Activated T-helper 1 cell treated with anti-CD3 and anti-CD28 coated beads, Interleukin-2, amount 50 U/mL, for 16 hours (primary cell): ENCODE results near the gene KIF2C.
"Not testable (repeated sequence)": the region's sequence is repeated elsewhere in the genome, so short reads cannot be mapped to it uniquely, and the experiment has no call there.

Source experiments
- DNase-seq, 2 donors: peaks; one replicate each; pipeline ENCODE4 v3.0.0-alpha.2; 2020; ENCODE audit warnings: low read depth in 1 of 2, low spot score in 1 of 2

KIF2C gene

DNA sequence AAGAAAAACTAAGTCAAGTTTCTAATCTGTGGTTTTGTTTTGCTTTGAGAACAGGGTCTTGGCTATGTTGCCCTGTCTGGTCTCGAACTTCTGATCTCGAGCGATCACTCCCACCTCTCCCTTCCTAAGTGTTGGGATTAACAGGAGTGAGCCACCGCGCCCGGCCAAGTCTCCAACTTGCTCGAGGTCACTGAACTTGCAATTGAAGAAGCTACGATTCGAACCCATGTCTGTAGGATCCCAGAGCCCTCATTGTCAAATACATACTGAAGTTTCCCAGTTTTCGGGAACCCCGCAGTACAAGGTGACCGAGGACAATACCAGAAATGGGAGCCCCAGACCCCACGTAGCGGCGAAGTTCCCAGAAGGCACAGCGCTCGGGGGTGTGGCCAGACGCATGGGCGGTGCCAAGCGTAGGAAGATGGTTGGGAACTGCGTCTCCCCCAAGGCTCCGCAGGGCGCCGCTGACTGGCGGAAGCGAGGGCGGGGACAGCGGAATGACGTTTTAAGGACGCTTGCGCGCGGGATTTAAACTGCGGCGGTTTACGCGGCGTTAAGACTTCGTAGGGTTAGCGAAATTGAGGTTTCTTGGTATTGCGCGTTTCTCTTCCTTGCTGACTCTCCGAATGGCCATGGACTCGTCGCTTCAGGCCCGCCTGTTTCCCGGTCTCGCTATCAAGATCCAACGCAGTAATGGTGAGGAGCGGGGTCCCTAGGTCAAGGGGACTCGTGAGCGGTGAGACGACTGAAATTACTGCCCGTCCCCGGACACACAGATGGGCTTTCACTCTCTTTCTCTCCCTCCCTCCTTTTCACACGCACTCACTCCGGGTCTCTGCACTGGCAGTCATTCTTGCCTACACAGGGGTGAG is at the start of gene KIF2C:
Gene KIF2C, plus strand, starts transcription at position 531 of the 872 bp plus-strand sequence. Its CDS starts 96 bp downstream, at position 627.
- peak; percentile 93 to 94 for DNase-seq

DNA sequence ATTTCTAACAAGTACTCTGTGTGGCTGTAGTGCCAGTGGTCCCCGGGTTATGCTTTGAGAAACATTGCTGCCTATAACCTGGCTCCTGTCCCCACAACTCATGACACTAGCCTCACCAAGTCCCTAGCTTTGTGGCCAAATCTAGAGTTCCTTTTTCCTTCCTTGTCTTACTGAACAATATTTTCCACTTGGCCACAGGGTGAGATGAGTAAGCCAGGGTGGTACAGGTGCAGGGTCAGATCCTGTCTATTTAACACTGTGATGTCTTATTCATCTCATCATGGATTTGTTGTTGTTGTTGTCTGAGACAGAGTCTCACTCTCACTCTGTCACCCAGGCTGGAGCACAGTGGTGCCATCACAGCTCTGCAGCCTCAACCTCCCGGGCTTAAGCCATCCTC is 46.5 kb upstream of the KIF2C start:
- DNase-seq = no peak

DNA sequence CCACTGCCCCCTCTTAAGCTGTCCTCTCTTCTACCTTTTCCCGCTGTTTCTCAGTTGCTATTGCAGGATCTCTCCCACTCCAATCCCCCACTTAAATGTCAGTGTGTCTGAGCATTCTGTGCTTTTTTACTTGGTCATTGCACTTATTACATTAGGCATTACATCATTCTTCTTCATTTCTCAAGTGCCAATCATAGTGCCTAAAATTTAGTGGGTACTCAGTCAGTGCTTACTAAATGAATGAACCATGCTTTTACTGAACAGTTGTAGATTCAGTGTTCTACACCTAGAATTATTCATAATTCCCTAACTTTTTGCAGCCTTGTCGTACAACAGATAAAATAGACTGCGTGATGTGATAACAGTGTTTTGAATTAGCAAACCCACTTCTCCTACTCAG is 45.7 kb upstream of the KIF2C start:
- no peak for DNase-seq

DNA sequence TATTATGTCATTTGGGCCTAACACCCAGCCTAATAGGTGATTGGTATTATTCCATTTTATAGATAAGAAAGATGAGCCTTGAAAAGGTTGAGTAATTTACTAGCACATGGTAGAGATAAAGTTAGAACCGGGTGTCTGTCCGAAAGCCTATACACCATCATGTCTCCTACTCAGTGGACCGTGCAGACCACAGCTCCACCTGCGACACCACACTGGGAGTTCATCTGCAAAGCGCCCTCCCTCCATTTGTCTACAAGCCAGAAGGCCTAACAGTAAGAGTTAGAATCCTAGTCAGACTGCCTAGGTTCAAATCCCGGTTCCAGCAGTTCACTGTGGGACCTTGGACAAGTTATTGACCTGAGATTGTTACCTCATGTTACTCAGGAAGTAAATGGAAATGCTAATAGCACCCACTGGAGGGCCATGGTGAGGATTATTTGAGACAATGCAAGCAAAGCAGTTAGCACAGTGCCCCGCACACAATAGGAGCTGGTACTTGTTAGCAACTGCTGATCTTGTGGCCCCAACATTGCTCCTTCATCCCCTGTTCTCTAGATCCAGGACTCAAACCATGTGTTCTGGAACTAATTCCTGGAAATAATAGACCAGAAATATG is 44.7 kb upstream of the KIF2C start:
- DNase-seq = no peak

DNA sequence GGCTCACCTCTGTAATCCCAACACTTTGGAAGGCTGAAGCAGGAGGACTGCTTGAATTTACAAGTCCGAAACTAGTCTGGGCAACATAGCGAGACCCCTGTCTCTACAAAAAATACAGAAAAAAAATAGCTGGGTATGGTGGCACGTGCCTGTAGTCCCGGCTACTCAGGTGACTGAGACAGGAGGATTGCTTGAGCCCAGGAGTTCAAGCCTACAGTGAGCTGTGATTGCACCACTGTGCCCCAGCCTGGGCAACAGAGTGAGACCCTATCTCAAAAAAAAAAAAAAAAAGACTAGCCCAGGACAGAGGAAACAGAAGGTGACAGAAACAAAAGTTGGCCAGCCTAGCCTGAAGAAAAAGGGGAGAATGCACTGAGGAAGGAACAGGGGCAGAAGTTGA is 44.0 kb upstream of the KIF2C start:
- DNase-seq = no peak

DNA sequence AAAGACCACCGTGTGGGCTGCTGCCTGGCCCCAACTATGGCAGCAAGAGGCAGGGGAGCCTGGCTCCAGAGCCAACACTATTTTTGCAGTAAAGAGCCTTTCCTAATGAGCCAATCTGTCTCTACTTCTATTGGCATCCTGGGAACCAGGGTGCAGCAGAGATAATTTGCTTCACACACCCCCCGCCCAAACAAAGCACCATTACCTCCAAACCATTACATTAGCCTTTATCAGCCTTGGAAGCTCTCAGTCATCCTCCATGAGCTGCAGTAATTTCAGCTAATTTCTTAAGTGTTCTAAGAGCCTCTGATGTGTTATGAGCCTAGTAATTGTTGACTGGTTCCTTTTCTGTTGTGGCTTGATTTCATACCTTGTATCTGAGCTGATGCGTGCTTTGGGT is 43.5 kb upstream of the KIF2C start:
- DNase-seq = no peak

DNA sequence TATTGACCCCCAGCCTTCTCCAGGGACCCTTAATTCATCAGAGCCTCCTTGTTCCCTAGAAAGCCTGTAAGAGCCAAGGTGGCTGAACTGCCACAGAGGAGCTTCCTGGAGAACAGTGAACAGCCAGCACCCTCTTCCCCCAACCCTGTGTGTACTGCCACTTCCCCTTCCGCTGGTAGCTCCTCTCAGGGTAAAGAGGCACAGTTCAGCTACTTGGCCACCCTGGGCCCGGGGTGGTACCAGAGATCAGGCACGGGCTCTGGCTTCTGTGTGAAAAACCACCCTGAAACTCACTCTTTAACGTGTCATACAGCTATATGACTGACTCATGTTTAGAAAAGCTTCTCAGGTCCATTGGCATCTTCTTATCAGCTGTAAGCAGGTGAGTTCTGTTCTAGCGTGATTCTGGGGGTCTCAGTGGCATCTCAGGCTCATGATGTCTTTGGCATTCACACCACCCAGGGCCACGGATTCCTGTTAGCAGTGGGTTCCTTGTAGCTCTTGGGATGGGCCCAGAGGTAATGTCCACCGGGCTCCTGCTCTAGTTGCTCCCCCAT is 42.8 kb upstream of the KIF2C start:
- DNase-seq = no peak

DNA sequence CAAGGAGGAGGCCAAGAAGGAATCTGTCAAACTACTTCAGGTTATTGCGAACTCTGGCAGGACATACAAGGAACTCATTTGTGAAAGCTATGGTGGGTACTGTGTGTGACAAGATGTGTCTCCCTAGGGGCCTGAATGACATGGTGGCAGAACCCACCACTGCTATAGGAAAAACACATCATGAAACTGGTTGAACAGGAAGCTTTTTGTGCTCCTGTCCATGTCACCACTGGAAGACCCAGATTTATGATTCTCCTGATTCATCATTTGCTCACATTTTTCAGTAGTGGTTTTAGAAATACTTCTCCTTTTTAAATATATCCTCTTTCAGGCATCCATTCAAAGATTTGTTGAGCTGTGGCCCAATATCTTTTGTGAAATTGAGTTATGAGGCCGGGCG is 41.5 kb upstream of the KIF2C start:
- no peak for DNase-seq

DNA sequence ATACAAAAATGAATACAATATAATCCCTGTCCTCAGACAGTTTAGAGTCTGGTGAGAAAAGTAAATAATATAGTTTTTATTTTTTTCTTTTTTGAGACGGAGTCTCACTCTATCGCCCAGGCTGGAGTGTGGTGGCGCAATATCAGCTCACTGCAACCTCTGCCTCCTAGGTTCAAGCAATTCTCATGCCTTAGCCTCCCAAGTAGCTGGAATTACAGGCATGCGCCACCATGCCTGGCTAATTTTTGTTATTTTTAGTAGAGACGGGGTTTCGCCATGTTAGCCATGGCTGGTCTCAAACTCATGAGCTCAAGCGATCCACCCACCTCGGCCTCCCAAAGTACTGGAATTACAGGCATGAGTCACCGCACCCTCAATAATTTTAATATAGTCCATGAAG is 40.3 kb upstream of the KIF2C start:
- DNase-seq = not testable (repeated sequence)

DNA sequence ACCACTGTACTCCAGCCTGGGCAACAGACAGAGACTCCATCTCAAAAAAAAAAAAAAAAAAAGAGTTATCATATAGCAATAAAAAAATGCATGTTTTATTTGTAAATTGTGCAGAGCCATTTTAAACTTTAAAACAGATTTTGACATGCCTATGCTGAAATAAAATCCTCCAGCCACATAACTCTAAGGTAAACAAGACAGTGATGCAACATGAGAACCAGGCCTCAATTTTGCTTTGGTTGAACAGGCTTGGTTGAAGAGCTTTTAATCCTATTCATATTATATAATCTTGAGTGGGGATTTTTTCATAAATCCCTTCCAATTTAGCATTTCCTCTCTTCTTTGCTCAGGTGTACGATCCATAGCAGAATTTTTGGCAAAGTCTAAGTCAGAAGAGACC is 39.1 kb upstream of the KIF2C start:
- no peak for DNase-seq

DNA sequence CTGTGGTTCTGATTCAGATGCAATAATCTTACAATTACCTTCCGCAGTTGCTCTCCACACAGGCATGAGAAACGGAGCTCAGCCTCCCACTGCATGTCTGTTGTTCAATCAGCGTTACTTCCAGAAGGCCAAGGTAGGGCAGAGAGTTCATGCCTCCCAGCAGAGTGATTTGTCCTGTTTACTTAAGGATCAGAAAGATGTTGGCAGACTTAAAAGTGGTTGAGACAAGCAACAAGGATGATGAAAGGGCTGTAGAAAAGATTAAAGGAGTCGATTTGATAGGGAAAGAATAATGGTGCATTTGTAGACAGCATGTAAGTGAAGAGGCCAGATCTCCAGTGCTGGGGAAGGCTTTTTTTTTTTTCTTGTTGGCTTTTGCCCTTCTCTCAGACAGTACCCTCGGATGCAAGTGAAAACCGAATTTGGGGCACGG is 38.5 kb upstream of the KIF2C start:
- no peak for DNase-seq

DNA sequence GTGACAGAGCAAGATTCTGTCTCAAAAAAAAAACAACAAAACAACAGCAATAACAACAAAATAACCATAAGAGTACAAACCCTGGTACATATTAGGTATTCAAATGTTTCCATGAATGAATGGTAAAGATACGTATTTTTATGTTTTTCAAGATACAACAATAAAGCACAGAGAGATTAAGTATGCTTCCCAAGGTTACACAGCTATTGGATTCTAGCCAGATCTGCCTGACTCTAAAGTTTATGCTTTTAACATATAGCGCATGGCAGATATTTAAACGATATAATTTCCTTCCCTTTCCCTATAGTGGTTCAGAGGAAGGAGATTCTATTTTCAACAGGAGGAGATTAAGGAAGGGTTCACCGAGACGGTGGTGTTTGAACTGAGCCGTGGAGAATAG is 34.2 kb upstream of the KIF2C start:
- no peak for DNase-seq

DNA sequence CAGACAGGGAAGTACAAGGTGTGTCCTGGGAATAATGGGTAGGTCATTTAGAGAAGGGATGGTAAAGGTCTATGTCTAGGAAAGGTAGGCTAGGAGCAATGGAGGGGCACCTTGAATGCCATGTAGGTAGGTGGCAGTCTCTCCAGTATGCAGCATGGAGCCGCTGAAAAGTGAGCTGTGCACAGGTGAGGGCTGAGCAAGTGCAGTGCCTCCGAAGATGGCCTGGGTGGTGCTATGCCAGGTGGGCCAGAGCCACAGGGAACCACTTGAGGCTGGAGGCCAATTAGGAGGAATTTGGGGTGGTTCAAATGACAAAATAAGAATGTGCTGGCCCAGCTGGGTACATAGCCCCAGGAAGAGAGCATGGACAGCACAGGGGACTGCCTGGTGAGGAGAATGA is 33.7 kb upstream of the KIF2C start:
- DNase-seq = no peak

DNA sequence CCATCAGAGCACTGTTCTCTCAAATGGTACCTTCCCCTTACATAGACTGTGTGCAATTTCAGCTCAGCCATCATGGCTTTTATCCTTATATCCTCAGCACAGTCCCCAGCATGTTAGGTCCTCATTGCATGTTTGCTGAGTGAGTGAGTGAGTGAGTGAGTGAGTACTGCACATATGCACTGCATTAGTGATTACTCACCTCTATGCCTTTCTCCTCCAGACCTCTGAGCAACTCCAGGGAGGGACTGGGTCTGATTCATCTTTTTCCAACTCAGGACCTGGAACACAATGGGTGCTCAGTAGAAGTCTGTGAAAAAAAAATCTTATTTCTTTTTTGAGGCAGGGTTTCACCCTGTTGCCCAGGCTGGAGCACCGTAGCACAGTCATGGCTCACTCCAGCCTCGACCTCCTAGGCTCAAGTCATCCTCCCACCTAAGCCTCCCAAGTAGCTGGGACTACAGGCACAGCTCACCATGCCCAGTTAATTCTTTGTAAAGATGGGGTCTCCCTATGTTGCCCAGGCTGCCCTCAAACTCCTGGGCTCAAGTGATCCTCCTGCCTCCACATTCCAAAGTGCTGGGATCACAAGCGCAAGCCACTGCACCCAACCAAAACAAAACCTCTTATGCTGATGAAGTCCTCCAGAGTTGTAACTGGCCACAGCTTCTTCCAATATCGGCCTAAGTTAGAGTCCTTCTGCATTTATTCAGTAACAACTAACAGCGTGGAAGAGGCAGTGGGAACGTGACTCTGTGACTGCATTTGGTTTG is 32.3 kb upstream of the KIF2C start:
- no peak for DNase-seq

DNA sequence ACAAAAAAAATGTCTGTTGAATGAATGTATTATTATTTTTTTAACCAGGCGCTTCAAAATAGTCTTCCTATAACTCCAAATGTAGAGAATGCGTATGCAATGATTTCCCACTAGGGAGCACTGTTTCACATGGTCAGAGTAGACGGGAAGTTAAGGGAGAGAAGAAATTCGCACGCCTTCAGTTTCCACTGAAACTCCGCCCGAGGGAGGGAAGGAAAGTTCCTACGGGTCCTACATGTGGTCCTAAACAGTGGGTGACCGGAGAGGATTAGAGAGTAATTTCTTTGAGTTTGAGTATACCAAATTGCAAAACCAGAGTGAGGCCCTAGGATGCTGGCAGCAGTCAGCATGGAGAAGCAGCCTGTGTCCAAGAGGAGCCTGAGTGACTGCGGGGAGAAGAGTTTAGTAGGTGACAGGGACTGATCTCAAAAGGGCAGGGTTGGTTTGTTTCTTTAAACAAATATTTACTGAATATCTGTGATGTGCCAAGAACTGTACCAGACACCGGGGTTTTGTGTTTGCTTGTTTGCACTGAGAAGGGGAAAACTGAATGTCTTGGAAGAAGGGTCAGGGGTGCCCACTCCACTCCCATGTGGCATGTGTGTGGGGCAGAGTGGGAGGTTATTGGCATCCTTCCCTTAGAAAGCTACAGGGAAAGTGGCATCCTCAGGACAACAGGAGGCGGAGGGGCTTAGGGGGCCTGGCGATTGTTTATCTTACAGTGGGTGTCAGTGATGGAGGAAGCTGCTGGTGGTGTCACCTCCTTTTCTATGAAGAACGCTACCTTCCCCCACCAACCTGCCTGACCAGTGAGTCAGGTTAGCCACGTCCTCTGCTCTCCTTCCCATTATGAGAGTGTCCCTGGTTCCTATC is 31.4 kb upstream of the KIF2C start:
- DNase-seq = no peak

DNA sequence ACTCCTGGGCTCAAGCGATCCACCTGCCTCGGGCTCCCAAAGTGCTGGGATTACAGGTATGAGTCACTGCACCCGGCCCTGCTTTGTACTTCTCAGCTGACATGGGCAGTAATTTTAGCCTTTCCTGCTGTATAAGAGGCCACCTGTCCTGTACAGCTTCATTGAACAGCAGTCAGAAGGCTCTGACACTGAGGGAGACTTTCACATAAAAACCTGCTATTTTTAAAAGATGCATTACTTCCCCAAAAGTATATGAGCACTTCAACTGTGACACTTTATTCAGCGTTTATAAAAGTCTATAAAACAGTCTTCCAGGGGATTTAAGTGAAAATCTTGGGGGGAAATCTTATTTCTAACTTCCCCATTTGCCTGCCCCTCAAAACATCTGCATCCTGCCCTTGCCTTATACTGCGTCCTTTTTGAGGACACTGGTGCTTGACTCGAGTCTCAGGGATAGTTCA is 26.3 kb upstream of the KIF2C start:
- no peak for DNase-seq

DNA sequence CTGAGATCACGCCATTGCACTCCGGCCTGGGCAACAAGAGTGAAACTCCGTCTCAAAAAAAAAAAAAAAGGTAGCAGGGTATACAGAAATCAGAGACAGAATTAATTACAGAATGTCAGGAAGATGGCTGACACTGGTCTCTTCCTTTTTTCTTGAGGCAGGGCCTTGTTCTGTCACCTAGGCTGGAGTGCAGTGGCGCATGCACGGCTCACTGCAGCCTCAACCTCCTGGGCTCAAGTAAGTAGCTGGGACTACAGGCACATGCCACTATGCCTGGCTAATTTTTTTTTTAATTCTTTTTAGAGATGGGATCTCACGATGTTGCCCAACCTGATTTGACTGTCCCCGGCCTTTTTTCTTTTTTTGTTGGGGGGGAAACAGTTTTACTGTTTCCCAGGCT is 25.1 kb upstream of the KIF2C start:
- no peak for DNase-seq

DNA sequence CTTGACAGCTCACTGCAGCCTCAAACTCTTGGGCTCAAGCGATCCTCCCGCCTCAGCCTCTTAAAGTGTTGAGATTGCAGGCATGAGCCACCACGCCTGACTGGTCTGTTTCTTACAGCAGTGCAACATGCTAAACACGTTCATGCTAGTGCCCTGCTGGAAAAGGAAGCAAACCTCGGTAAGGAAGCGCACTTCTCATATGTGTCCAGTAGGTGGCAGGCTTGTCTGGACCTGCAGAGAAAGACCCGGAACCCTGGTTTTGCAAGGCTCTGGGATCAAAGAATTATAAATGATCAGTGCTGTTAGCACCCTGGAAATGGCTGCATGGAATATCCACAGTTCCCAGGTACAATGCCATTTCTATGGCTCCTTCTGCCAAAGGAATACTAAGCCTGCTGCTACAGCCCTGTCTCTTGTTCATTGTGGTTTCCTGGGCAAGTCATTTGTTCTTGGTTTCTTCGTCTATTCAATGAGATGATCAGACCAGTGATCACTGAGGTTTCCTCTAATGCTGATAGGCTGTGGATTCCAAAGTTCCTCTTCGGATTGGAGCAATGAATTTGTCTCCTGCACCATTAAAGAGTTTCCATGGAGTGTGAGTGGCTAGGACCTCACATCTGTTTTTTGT is 24.6 kb upstream of the KIF2C start:
- no peak for DNase-seq

DNA sequence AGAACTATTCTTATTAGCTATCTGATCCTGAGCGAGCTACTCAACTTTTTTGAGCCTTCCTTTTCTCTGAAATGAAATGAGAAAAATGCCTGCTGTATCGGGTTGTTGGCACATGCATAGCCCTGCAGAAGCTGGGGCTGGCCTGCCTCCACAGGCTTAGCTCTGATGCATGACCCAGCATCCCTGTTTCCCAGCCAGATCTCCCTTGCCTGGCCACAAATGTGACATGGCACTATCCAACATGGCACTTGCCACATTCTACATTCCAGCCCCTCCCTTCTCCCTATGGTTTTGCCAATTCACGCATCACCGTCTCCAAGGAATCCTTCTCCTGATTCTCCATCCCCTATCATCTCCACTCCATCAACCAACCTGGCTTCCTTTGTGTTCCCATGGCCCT is 22.5 kb upstream of the KIF2C start:
- DNase-seq = no peak

DNA sequence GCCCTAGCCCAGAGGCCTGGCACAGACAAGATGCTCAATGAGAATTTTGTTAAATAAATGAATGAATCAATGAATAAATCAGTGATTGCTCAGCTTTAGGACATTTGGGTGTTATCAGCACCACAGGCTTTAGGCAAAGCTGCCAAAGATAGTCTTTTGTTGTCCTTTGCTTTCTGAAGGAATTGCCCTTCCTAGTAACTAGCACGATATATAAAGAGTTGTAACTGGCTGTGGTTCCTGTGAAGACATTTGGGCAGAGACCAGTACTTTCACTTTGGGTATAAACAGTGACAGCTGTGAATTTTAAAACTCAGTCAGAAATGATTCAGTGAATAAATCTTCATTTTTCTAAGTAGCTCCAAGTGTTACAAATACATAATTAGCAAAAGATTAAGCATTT is 22.0 kb upstream of the KIF2C start:
- DNase-seq = no peak
